ENCODE results near the gene DCLK2. TPM values are rescaled to one million over a fixed set of nuclear protein-coding genes. Genes with fewer than 3 reads are reported as not detected.

Gene DCLK2
- total and polyA plus RNA-seq, 11 donors: 6.4 to 38.4 (median 15.4) TPM

DNA sequence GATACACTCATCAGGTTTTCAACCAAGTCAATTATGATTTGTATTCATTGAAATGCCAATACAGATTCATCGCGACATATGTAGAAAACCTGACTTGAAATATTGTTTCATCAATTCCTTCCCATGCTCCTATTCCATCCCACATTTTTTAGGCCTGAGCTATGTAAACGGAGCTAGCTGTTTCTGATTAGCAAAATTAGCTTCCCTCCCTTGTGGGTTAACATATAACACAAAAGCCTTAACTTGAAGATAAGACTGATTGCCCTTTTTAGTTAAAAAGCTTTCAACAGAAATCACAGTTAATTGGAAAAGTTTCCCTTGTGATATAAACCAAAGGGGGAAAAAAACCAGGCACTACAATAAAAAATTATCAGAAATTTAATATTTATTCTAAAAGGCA, 32.8 kb upstream of the DCLK2 start:
- Histone ChIP-seq H3K4me3 (no peak overlapping the region), H3K4me1 (no peaks in the 10 kb centered on the region), H3K9me3 (no peaks in the 10 kb centered on the region), H3K27ac (no peak overlapping the region), H3K36me3 (no peaks in the 10 kb centered on the region), H3K27me3 (no peaks in the 10 kb centered on the region)
- DNase-seq (no peak), ATAC-seq (no peak)
- TF ChIP-seq, protein P1, sequence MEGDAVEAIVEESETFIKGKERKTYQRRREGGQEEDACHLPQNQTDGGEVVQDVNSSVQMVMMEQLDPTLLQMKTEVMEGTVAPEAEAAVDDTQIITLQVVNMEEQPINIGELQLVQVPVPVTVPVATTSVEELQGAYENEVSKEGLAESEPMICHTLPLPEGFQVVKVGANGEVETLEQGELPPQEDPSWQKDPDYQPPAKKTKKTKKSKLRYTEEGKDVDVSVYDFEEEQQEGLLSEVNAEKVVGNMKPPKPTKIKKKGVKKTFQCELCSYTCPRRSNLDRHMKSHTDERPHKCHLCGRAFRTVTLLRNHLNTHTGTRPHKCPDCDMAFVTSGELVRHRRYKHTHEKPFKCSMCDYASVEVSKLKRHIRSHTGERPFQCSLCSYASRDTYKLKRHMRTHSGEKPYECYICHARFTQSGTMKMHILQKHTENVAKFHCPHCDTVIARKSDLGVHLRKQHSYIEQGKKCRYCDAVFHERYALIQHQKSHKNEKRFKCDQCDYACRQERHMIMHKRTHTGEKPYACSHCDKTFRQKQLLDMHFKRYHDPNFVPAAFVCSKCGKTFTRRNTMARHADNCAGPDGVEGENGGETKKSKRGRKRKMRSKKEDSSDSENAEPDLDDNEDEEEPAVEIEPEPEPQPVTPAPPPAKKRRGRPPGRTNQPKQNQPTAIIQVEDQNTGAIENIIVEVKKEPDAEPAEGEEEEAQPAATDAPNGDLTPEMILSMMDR (IDR thresholded peaks at IDR 0.05): no peak
- TF ChIP-seq POLR2A (IDR thresholded peaks at IDR 0.05): no peak
- intact Hi-C loops (cut with DNase I): no loop called here
- 88 to 97% (median 91%) methylated on average over 3 of the region's 3 CpGs for WGBS, 4 donors

DNA sequence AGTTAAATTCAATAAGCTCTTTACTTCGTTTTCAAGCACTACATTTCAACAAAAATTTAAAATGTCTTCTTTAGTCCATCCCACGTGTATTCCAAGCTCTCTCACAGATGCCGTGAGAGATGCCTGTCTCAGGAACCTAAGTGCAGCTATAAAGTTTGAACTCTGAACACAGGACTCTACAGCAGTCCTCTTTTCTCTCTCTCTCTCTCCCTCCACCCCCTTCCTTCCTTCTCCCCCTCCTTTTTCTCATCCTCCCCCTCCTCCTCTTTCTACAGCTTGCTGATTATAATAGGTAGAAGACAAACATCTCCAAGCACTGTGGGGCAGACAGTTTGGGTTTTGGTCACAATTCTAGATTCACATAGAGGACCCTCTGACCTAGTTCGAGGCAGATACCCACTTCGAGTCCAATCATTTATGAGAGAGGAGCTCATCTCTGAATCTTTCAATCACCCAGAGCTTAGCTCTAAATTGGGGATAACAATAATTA, 31.5 kb upstream of the DCLK2 start:
- no peak for ATAC-seq
- Histone ChIP-seq H3K9me3 (no peaks in the 10 kb centered on the region), H3K4me1 (no peaks in the 10 kb centered on the region), H3K27me3 (no peaks in the 10 kb centered on the region), H3K27ac (no peak overlapping the region), H3K36me3 (no peaks in the 10 kb centered on the region), H3K4me3 (no peak overlapping the region)
- no peak for DNase-seq
- 78 to 81% (median 79%) methylated on average over 5 of the region's 5 CpGs for WGBS, 4 donors
- intact Hi-C loops (cut with DNase I): no loop called here
- TF ChIP-seq, protein P1 (IDR thresholded peaks at IDR 0.05): no peak
- no peak for TF ChIP-seq POLR2A (IDR thresholded peaks at IDR 0.05)

DNA sequence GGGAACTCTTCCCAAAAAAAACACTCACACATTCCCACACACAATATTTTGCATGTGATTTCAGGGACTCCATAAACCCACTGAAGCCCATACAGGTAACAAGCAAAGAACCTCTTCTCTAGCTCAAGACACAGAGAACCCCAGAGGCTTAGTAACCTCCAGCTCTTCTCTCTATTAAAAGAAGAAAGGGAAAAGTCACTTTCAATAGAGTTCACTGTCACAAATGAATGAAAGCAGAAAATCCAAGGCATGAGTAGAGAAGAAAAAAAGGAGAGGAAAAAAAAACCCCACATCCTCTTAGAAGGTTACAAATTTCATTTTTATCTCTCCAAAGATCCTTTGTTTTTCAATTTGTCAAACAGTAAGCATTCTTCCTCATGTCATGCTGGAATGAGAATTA, 30.7 kb upstream of the DCLK2 start:
- intact Hi-C loops (cut with DNase I): no loop called here
- Histone ChIP-seq H3K4me3 (no peak overlapping the region), H3K36me3 (no peaks in the 10 kb centered on the region), H3K27ac (no peak overlapping the region), H3K27me3 (no peaks in the 10 kb centered on the region), H3K4me1 (no peaks in the 10 kb centered on the region), H3K9me3 (no peaks in the 10 kb centered on the region)
- TF ChIP-seq, protein P1 (IDR thresholded peaks at IDR 0.05): no peak
- no peak for TF ChIP-seq POLR2A (IDR thresholded peaks at IDR 0.05)
- DNase-seq: no peak
- ATAC-seq: no peak

DNA sequence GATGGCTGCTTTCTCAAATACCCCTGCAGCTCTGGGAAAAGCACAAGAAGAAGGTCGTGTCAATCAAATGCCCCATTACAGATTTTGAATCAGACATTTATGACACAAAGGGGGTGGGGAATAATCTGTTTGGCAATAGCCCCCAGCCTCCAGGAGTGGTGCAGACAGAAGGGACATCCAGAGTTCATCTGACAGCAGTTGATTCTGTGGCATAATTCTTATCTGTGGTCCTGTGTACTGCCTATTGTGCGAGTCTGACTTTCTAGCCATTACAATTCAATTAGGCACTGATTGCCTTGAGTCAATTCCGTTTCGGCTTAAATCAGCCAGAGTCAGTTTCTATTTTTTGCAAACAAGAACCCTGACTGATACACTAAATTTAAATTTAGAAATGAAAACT, 28.6 kb upstream of the DCLK2 start:
- intact Hi-C loops (cut with DNase I): no loop called here
- no peak for TF ChIP-seq POLR2A (IDR thresholded peaks at IDR 0.05)
- TF ChIP-seq, protein P1 (IDR thresholded peaks at IDR 0.05): no peak
- Histone ChIP-seq H3K9me3 (no peaks in the 10 kb centered on the region), H3K36me3 (no peaks in the 10 kb centered on the region), H3K4me1 (no peaks in the 10 kb centered on the region), H3K4me3 (no peak overlapping the region), H3K27me3 (no peaks in the 10 kb centered on the region), H3K27ac (no peak overlapping the region)
- DNase-seq: no peak
- 64 to 81% (median 68%) methylated on average over 4 of the region's 4 CpGs for WGBS, 4 donors
- no peak for ATAC-seq
